Inflammatory macrophage treated with lipopolysaccharide for 1 hour (primary cell): ENCODE measurements around the gene RNF6.
A peak's percentile ranks its signal among the peaks of the same experiment; 100 is the strongest.
"Not testable (repeated sequence)": the region's sequence is repeated elsewhere in the genome, so short reads cannot be mapped to it uniquely, and the experiment has no call there.

Source experiments
- DNase-seq, 2 donors: peaks; one replicate each; pipeline ENCODE4 v3.0.0-alpha.2; 2020 to 2022

The RNF6 gene

DNA sequence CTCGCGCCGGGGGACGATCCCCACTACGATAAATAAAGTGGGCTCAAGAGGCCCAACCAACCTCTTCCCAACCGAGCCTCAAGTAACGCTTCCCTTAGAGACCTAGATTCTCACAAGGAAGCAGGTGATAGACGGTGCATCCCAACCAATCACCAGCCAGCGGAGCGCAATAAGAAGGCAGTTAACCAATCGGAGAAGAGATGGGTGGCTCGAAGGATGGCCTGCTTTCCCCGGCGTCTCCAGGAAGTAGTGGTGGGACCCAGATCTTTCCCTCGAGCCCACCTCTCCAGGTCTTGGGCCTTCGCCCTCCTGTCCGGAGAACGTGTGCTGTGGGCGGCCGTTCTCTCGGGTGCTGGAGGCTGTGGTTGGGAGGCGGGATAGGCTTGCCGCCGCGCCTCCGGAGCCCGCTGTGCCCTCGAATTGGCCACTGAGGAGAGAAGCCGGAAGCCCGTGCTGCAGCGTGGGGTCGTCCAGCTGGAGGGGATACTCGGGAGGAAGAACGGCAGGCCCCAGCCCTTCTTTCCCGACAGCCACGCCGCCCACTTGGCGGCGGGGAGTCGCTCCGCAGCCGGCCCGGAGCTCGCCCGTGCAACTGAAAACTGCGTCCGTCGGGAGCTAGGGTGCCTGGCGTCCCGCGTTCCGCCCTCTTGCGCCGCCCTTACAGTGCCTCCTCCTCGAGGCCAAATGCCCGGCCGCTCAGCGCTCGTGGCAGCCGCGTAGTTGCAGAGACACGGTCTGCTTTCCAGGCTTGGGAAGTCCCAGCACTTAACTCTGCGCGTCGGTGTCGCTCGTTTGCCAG is at the start of gene RNF6:
Gene RNF6, minus strand, starts transcription at position 594 of the 799 bp plus-strand sequence. CDS start 2,665 bp downstream, outside the sequence.
- DNase-seq: peak; percentile 94 to 98

DNA sequence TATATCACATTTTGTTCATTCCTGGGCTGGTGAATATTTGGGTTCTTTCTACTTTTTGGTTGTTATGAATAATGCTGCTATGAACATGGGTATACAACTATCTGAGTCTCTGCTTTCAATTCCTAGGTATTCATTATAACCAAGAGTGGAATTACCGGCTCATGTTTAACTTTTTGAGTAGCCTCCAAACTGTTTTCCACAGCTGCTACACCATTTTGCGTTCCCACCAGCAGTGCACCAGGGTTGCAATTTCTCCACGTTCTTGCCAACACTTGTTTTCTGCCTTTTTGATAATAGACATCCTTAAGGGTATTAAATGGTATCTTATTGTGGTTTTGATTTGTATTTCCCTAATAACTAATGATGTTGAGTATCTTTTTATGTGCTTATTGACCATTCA is 48.6 kb upstream of the RNF6 start:
- no peak for DNase-seq

DNA sequence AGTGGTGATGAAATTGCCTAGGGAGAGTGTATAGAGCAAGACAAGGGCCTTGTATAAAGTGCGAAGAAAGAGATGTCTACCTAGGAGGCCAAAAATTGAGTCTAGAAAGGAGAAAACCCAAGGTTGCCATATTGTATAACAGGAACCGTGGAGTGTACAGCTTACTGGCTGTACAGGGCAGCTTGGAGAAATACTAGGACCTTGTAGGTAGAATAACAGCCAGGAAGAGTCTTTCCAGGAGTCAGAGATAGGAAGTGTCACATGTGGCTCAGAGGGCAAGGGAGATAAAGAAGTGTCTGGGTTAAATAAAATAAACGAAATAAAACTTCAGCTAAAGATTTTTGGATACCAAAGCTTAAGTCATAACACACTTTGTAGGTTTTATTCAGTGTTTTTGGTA is 44.2 kb upstream of the RNF6 start:
- no peak for DNase-seq

DNA sequence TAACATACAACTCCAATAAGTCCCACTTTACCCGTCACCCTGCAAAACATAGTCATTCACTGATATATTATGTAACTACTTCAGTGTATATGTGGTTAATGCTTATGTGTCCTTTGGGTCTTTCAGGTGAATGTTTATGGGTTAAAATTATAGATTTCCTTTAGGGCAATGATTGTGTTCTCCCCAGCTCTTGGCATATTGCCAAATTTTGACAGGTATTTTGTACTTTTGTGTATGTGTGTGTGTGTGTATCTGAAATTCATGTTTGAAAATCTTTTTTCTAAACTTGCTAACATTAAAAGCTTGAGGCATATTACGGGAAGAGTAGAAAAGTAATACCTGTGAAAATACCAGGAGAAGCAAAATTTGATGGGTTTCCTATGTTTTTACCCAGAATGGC is 40.0 kb upstream of the RNF6 start:
- DNase-seq: no peak

DNA sequence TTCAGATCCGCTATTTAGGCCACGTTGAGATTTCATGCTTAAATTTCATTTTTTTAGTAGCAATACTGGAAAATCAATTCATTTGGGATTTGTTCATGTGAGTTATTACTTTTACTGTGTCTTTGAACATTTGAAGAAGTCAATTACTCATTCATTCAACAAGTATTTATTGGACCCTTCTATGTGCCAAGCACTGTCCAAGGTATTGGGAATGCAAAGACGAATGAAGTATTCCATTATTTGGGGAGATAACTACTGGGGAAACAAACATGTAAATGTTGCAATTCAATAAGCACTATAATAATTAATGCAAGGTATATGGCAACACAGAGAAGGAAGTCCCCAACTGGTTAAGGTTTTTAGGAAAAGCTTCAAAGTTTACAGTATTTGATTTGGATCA is 37.5 kb upstream of the RNF6 start:
- no peak for DNase-seq

DNA sequence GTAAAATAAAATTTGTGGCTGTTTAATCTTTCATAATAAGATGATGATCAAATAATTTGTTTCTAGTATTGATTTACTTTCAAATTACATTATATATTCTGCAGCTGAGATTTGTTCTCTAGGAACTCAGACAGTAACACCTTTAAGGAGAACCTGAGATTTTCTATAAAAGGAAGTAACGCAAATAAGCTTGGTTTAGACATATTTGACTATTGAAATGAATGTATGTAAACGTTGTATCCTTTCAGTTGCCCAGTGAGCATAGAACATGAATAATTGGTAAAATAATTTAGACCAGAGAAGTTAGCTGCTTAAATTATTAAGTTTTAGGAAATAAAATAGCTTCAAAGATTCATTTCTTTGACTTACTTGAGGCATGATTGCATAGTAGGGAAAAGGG is 34.9 kb upstream of the RNF6 start:
- no peak for DNase-seq

DNA sequence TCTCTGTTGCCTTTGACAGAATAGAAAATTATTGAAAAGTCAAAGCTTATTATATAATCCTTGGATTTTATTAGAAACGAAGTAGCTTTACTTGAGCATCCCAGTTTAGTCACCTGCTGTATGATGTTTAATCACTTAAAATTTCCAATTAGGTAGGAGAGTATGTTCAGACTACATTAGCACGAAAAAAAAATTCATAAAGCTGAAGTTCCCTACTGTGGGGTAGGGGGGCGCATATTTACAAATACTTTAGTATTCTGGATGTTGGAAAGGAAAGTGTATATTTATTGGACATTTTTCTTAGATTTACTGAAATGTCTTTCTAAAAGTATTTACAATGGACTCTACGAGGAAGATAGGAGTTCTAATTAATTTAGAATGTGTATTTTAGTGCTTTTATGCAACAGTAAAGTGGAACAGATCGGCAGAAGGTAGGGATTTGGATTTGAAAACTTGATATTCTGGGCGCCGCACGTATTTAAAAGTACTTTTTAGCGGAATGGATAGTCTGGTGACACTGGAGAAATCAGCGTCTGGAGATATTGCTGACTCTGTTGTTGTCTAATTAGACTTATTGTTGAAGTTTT is 33.7 kb upstream of the RNF6 start:
- DNase-seq: peak in 1 of 2 donors; percentile 29

DNA sequence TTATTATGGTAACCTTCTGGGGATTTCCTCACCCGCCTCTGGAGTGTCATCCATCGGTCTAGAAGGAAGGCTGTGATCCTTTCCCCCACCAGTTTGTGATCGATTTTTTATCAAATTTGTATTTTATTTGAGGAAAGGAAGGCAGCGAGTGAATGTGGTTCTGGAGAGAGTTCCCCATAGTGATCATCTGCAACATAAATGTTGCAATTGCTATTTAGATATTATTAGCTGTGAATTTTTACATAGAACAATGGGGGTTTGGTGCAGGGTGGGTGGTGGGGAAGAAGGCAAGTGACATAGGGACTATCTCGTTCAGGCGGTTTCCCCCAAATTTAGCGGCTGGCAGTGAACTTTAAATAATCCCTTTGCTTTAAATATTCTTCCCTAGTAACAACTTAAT is 33.0 kb upstream of the RNF6 start:
- no peak for DNase-seq

DNA sequence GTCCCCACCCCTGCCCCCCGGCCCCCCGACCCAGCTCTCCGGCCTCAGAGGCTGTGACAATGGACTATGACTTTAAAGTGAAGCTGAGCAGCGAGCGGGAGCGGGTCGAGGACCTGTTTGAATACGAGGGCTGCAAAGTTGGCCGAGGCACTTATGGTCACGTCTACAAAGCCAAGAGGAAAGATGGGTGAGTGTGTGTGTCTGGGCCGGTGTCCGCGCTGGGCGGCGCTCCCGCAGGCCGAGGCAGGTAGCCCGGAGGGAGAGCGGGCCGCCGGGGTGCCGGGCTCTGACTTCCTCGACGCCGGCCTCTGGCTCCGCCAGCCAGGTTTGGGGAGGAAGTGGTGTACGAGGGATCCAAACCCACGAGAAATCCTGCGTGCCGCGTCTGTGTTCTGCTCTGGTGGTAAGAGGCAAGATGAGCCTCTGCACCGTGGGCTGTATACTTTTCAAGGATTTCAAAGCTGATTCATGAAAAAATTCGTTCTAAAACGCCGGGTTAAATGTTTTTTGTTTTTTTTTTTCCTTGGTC is 32.5 kb upstream of the RNF6 start:
- DNase-seq: peak; percentile 45 to 52

DNA sequence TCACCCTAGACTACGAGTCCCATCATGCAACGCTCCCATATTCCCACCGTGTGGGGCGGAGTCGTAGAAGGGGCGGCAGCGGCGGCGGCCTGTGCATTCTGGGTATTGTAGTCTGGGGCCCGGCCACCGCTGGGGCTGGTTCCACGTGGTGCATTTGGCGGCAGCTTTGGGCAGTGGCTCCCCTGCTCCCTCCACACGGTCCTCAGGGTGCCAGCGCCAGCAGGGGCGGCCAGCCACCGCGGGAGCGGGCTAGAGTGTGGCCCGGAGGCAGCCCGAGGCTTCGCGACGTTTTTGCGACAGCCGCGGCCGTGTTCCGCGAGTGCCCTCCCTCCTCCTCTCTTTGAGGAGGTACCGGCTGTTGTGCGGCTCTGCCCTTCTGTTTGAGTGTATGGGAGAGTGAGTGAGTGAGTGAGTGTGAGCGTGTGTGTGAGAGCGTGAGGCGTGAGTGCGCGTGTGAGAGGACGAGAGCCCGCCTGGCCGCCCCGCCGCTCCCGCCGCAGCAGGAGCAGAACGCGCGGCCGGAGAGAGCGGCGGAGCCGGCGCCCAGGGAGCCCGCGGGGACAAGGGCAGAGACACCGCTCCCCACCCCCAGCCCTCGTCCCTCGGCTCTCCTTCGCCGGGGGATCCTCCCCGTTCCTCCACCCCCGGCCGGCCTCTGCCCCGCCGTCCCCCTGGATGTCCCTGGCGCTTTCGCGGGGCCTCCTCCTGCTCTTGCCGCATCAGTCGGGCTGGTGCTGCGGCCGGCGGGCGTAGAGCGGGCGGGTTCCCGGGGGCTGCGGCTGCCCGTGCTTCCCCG is 31.9 kb upstream of the RNF6 start, which contains the start of gene CDK8:
Gene CDK8, plus strand, starts transcription at position 343 of the 796 bp plus-strand sequence. CDS start 513 bp downstream, outside the sequence.
- peak; percentile 78 to 85 for DNase-seq

DNA sequence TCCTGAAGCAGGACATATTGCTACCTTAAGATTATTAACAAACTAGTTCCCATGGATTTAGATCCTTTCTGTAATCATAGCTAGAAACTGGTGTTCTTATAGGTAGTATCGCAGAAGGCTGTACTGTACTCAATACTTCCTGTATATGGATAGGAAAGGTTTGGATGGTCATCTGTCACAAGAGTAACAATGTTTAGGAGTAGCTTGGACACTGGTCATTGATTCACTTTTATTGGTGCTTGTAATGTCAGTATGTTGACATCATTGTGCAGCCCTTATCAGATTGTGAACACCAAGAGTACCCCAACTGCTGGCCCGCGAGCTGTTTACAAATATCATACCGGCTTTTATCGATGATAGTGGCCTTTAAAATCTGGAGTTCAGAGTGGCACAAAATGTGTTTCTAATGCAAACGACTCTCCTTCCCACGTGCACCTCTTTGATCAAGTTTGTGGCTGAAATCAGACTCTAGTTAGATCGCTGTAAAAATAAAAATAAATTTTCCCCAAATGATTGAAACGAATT is 31.2 kb upstream of the RNF6 start:
- DNase-seq: no peak

DNA sequence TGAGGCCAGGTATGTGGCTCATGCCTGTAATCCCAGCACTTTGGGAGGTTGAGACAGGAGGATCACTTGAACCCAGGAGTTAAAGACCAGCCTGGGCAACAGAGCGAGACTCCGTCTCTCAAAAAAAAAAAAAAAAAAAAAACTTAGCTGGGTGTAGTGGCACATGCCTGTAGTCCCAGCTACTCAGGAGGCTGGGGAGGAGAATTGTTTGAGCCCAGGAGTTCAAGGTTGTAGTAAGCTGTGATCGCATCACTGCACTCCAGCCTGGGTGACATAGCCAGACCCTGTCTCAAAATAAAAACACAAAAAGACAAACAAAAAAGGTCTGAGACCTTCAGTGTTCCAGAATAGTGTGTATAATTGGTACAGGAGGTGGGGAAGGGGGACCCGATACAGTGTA is 29.9 kb upstream of the RNF6 start:
- not testable (repeated sequence) for DNase-seq

DNA sequence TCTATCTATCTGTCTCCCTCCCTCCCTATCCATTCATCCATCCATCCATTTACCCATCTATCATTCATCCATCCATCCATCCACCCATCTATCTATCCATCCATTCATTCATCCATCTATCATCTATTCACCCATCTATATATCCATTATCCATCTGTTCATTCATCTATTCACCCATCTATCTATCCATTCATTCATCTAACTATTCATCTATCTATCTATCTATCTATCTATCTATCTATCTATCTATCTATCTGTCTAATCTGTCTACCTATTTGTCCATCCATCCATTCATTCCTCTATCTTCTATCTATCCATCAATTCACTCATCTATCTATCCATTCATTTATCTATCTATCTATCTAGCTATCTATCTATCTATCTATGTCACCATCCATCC is 27.4 kb upstream of the RNF6 start:
- no peak for DNase-seq

DNA sequence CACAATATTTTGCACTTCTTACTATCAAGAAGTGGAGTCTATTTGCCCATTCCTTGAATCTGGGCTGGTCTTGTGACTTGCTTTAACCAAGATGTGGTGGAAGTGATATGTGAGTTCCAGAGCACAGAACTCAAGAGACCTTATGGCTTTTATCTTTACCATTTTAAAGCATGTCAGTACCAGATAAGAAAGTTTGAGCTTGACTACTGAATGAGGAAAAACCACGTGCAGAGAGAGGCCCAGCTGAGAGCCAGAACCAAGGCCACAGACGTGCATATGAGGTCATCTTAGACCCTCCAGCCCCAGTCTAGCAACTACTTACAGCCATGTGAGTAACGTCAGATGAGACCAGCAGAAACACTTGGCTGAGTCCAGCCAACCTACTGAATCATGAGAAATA is 25.5 kb upstream of the RNF6 start:
- DNase-seq: no peak

DNA sequence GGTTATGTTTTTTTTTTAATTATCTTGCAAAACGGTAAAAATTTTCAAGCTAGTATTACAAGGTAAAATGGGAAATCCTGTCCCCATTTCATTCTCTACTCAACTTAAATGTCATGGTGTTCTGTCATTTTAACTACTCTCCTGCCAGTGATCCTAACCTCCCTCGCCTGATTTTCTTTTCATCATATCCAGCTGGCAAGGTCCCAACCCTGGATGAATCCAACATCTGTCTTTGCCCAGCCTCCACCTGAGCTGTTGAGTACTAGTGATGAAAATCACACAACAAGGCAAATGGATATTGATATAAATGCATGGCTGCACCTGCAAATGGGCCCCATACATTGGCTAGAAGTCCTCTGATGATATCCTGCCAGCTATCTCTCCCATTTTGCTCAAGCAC is 24.9 kb upstream of the RNF6 start:
- DNase-seq: no peak

DNA sequence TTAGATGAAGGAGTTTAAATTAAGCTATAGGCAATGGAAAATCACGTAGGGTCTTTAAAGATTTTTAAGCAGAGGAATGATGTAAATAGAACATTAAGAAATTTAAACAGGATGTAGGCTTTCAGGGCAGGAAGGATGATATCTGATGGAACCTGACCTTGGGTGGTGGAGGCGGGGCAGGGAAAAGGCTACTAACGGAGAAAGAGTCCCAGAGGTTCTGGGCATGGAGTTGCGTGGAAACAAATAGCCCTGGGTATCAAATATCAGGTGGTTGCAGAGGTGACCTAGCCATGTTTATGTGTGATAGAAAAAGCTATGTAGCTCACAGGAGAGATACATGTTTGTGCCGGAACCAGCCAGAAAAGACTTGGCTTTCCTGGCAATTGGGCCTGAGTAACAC is 24.0 kb upstream of the RNF6 start:
- no peak for DNase-seq

DNA sequence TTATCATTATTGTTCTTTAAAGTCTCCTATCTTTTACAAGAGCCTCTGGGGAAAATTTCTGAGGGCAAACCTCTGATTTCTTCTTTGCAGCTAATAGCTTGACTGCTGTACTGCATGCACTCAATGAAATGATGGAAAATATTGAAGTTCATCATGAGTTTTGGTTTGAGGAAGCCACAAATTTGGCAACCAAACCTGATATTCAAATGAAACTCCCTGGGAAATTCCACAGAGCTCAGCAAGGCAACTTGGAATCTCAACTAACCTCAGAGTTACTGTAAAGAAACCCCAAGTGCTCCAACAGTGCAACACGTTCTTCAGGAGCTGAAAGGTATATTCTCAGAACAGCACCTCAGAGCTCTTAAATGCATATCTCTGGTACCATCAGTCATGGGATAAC is 14.2 kb upstream of the RNF6 start:
- DNase-seq: peak; percentile 42 to 50

DNA sequence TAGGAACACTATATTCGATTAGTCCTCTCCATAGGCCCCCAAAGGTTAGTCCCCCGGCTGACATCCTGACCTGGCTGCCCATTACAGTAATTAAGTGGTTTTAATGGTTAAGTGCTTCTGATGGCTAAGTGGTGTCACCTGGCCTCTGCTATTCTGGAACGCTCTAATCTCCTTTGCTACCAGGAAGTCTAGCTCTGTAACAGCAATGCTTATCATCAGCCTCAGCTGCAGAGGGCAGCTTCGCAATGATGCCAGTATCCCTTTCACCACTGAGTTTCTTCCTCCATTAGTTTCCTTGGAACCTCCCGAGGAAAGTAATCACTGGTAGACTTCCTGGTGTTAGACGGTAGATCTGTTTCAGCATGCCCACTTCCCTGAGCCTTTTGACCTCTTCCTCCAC is 8.6 kb upstream of the RNF6 start:
- no peak for DNase-seq

DNA sequence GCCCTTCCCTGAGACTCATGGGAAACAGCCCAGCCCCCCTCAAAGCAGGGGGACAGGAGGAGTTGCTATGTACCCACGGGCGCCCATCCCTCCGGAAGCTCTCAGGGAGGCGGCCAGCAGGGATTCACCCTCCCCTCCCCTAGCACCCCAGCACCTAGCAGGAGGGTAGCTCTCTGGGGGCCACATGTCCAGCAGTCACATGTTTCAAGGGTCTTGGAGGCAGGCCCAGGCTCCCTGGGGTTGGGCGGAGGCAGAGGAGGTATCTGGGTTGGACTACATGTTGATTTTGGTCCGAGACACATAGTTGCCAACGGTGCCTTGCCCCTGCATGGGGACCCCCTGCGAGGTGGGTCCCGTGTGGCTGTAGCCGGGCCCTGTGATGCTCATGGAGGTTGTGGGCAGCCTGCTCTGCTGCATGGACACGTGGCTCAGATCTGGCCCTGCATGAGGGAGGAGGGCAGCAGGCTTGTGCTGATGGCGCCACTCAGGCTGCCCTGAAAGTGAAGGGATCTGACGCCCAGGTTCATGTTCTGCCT is 7.0 kb upstream of the RNF6 start:
- no peak for DNase-seq

DNA sequence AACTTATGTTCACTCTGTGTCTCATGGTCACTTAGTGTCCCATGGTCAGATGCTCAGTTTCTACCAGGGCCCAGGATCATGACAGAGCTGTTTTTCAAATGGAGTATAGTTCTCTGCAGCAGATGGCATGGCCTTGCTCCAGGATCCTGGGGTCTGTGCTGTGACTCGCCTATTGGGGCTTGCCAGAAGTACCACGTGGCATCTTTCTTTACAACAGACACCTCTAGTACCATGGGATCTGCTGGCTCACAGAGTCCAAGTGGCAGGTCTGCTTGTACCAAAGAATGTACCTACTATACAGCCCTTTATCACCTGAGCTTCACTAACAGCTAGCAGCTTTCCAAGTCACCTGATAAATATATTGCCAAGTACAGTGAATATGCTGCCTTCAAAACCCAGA is 6.0 kb upstream of the RNF6 start:
- DNase-seq: no peak

DNA sequence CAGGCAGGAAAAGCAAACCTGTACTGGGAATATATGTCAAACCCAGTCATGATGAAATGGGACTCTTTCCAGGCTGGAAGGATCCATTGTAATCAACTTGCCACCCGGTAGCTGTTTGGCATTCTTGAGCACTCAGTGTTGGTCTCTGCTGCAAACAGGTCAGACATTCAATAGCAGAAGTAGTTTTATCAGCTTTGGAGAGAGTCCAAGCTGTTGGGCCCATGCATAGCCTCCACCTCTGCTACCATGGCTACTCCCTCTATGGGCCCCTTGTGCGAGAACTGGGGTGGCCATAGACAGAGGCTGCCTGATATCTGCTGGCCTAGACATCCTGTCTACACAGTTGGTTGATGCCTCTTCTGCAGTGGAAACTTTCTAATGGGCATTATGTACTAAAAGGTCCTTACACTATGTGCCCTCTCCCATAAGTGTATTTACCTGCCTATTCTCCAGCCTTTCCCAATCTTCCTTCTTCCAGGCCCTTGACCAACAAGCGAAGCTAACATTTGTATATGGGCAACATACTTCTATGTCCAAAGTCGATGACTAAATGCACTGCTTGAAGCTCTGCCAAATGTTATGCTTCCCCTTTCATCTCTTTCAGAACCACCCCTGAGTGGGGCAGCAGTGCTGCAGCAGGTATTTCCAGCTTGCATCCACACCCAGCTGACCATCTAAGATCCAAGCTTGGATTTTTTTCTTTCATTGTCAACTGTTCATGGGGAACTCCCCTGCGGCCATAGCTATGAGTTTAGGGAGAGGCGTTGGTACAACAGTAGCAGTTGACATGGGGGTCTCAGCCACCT is 5.3 kb upstream of the RNF6 start:
- no peak for DNase-seq
